SK-N-MC (cell line): ENCODE measurements around the gene SNX6.

Experiments
- EZH2 ChIP-seq: fragments of 200-600 bp; sonication (generic); IDR thresholded peaks from one replicate; pipeline ENCODE4 v1.6.1; 2017; ENCODE audit warnings: antibody characterized with exemption
- FOXP2 ChIP-seq: optimal IDR thresholded peaks from 2 replicates; pipeline ENCODE3; 2011; ENCODE audit warnings: mild to moderate bottlenecking, moderate library complexity; ENCODE audit not compliant: insufficient read depth; ENCODE audit errors: extremely low read length, control extremely low read depth
- POLR2AphosphoS5 ChIP-seq: IDR thresholded peaks from 2 replicates; pipeline ENCODE4 v1.6.1; 2012; ENCODE audit warnings: mild to moderate bottlenecking, low read depth, low read length, borderline replicate concordance

- TF ChIP-seq EZH2 (no peak), POLR2AphosphoS5 (no peak), FOXP2 (no peak)
Measured at GRCh38 chr14:34620839-34621238, 9.1 kb downstream of the SNX6 start.
